Keratinocyte (primary cell): ENCODE results near the gene SLC7A1. TPM values are rescaled to one million over a fixed set of nuclear protein-coding genes. Genes with fewer than 3 reads are reported as not detected.

Experiments used
- DNase-seq: peaks from one replicate; pipeline ENCODE4 v3.0.0-alpha.2; 2011; ENCODE audit warnings: low read depth, missing footprints, low spot score
- FAIRE-seq: peaks from 2 replicates; lab custom pipeline; 2011; peaks lifted over from hg19 to GRCh38; lab: Jason Lieb, UNC
- H2AFZ ChIP-seq: 2 replicates; pipeline ENCODE4 v1.6.0; 2012; ENCODE audit warnings: low read length, control low read depth, inconsistent platforms; ENCODE audit not compliant: control insufficient read depth
- H3K27ac ChIP-seq: 2 replicates; pipeline ENCODE4 v1.5.1; 2011; ENCODE audit warnings: low read length; ENCODE audit not compliant: control insufficient read depth, insufficient read depth
- H3K27me3 ChIP-seq: 3 replicates; pipeline ENCODE4 v1.6.0; 2011; ENCODE audit warnings: low read length; ENCODE audit not compliant: control insufficient read depth, insufficient read depth; ENCODE audit errors: extremely low read depth
- H3K36me3 ChIP-seq, 2 experiments: 2 replicates in 1 of 2; 3 replicates in 1 of 2; pipeline ENCODE4 v1.5.1; 2011; ENCODE audit warnings: low read length in 2 of 2, mild to moderate bottlenecking in 1 of 2; ENCODE audit not compliant: control insufficient read depth in 2 of 2, insufficient read depth in 2 of 2; ENCODE audit errors: extremely low read depth in 1 of 2
- H3K4me1 ChIP-seq: 3 replicates; pipeline ENCODE4 v1.5.1; 2011; ENCODE audit warnings: low read length; ENCODE audit not compliant: control insufficient read depth, insufficient read depth; ENCODE audit errors: extremely low read depth
- H3K4me2 ChIP-seq: 3 replicates; pipeline ENCODE4 v1.6.0; 2011; ENCODE audit warnings: low read depth, low read length; ENCODE audit not compliant: control insufficient read depth, insufficient read depth; ENCODE audit errors: extremely low read depth
- H3K4me3 ChIP-seq, 3 experiments: fragments of 200-600 bp in 1 of 3; sonication (generic) in 1 of 3; 2 replicates in 2 of 3; 3 replicates in 1 of 3; pipeline ENCODE4 v1.5.1; 2011 to 2016; ENCODE audit warnings: low read length in 3 of 3, mild to moderate bottlenecking in 3 of 3, control low read depth in 2 of 3, inconsistent platforms in 1 of 3, low read depth in 1 of 3, mixed read lengths in 1 of 3, mixed run types in 1 of 3, moderate library complexity in 1 of 3; ENCODE audit not compliant: control insufficient read depth in 2 of 3, insufficient read depth in 2 of 3; ENCODE audit errors: extremely low read depth in 1 of 3
- H3K79me2 ChIP-seq: 2 replicates; pipeline ENCODE4 v1.6.0; 2012; ENCODE audit warnings: low read length; ENCODE audit not compliant: control insufficient read depth, insufficient read depth
- H3K9ac ChIP-seq: 3 replicates; pipeline ENCODE4 v1.6.0; 2011; ENCODE audit warnings: low read length; ENCODE audit not compliant: control insufficient read depth, insufficient read depth; ENCODE audit errors: extremely low read depth
- H3K9me1 ChIP-seq: 3 replicates; pipeline ENCODE4 v1.6.0; 2011; ENCODE audit warnings: low read length; ENCODE audit not compliant: control insufficient read depth, insufficient read depth; ENCODE audit errors: extremely low read depth
- H3K9me3 ChIP-seq: 2 replicates; pipeline ENCODE4 v1.5.1; 2012; ENCODE audit warnings: low read depth, low read length; ENCODE audit not compliant: control insufficient read depth
- H4K20me1 ChIP-seq: 3 replicates; pipeline ENCODE4 v1.6.0; 2011; ENCODE audit warnings: low read length; ENCODE audit not compliant: control insufficient read depth, insufficient read depth; ENCODE audit errors: extremely low read depth
- CTCF ChIP-seq, 3 experiments: IDR thresholded peaks in 1 of 3; conservative IDR thresholded peaks in 1 of 3; optimal IDR thresholded peaks in 1 of 3; 2 replicates in 2 of 3; 3 replicates in 1 of 3; pipeline versions ENCODE3 to v1.5.1; 2011; ENCODE audit warnings: low read length in 3 of 3, mild to moderate bottlenecking in 3 of 3, moderate library complexity in 2 of 3, control low read depth in 1 of 3, inconsistent platforms in 1 of 3; ENCODE audit not compliant: insufficient read depth in 2 of 3; ENCODE audit errors: extremely low read depth in 1 of 3
- EZH2 ChIP-seq: IDR thresholded peaks from one replicate; pipeline ENCODE4 v1.6.1; 2012; ENCODE audit warnings: inconsistent platforms, mild to moderate bottlenecking, low read length, moderate library complexity
- dilution Hi-C: fragments of 300-500 bp; cut with MboI; formaldehyde crosslinking; loops from one replicate; pipeline ENCODE4 v1.7.0; 2020; ENCODE audit warnings: low sequenced_read_pairs; ENCODE audit not compliant: extremely low pct_ligation_motif_present
- polyA plus RNA-seq, 5 experiments: library from polyadenylated mRNA; depleted of rRNA in 3 of 5; stranded (reverse) in 3 of 5; stranded (forward) in 1 of 5; unstranded in 1 of 5; fragments of >200 nt; gene quantifications; 1 replicate in 1 of 5; 2 replicates in 3 of 5; 3 replicates in 1 of 5; pipeline versions ENCODE4 v1.2.1 to v1.2.3, GENCODE V29; 2011 to 2012; ENCODE audit warnings: missing spikeins in 2 of 5, low read depth in 1 of 5, low replicate concordance in 1 of 5

Gene SLC7A1
- polyA plus RNA-seq, 1 donor (not counting 4 experiments of a cell fraction or from before 2014, with no cell fraction given) = 41.5 TPM

GRCh38 chr13:29525757-29526156, 69.7 kb downstream of the SLC7A1 start:
- DNase-seq = no peak

GRCh38 chr13:29524641-29525040, 70.8 kb downstream of the SLC7A1 start:
- no peaks in the 10 kb centered on the region for H3K27me3 ChIP-seq
- H3K9ac ChIP-seq = no peak overlapping the region
- TF ChIP-seq CTCF (optimal IDR thresholded peaks at IDR 0.05 in 1 of 3, IDR thresholded peaks at IDR 0.05 in 1 of 3, conservative IDR thresholded peaks at IDR 0.05 in 1 of 3; ENCODE audit: extremely low read depth in 1 of 3, insufficient read depth in 2 of 3, low read length in 3 of 3) = no peak
- no peak for TF ChIP-seq EZH2
- H4K20me1 ChIP-seq = peaks cover 10% of the 10 kb centered on the region
- no peak overlapping the region for H3K4me2 ChIP-seq
- no peaks in the 10 kb centered on the region for H3K9me1 ChIP-seq
- no peak overlapping the region for H3K4me3 ChIP-seq
- H3K79me2 ChIP-seq = peaks cover 54% of the 10 kb centered on the region
- peaks cover 71 to 84% of the 10 kb centered on the region in 2 experiments for H3K36me3 ChIP-seq
- no peaks in the 10 kb centered on the region for H3K9me3 ChIP-seq
- dilution Hi-C loops = no loop called here
- no peaks in the 10 kb centered on the region for H3K4me1 ChIP-seq
- no peak overlapping the region for H2AFZ ChIP-seq
- DNase-seq = no peak
- FAIRE-seq = no peak
- no peak overlapping the region for H3K27ac ChIP-seq

More at GRCh38 chr13:29525757-29526156, 69.7 kb downstream of the SLC7A1 start:
- Histone ChIP-seq H2AFZ (no peak overlapping the region), H3K9ac (no peak overlapping the region), H3K9me1 (no peaks in the 10 kb centered on the region), H3K9me3 (no peaks in the 10 kb centered on the region), H3K4me1 (no peaks in the 10 kb centered on the region), H3K4me3 (no peak overlapping the region), H3K27me3 (no peaks in the 10 kb centered on the region), H3K79me2 (peaks cover 47% of the 10 kb centered on the region), H4K20me1 (peaks cover 8% of the 10 kb centered on the region), H3K27ac (no peak overlapping the region), H3K4me2 (no peak overlapping the region), H3K36me3 (peaks cover 67 to 85% of the 10 kb centered on the region in 2 experiments)
- TF ChIP-seq CTCF (optimal IDR thresholded peaks at IDR 0.05 in 1 of 3, IDR thresholded peaks at IDR 0.05 in 1 of 3, conservative IDR thresholded peaks at IDR 0.05 in 1 of 3; ENCODE audit: extremely low read depth in 1 of 3, insufficient read depth in 2 of 3, low read length in 3 of 3) (no peak), EZH2 (no peak)
- dilution Hi-C loops = no loop called here
- no peak for FAIRE-seq
